Measurements from ENCODE around the gene FAM170B.

The FAM170B gene

GRCh38 chr10:49096890-49097445, 36.9 kb downstream of the FAM170B start:
- Histone ChIP-seq H3K27ac (ENCODE audit: low read depth, low read length) (no peak overlapping the region), H3F3A (ENCODE audit: control insufficient read depth, insufficient read depth) (no peaks in the 10 kb centered on the region), H3K36me3 (ENCODE audit: control insufficient read depth, low read length) (no peaks in the 10 kb centered on the region), H3K4me1 (ENCODE audit: control insufficient read depth, low read length) (no peaks in the 10 kb centered on the region), H4K20me1 (ENCODE audit: control insufficient read depth, insufficient read depth, low read depth, low read length) (no peaks in the 10 kb centered on the region), H3K4me3 (ENCODE audit: low read length) (no peak overlapping the region), H3K9me3 (ENCODE audit: control insufficient read depth, insufficient read depth, low read length) (no peaks in the 10 kb centered on the region), H3K79me2 (ENCODE audit: control insufficient read depth, low read length) (no peaks in the 10 kb centered on the region), H3K9me2 (replicated peaks; ENCODE audit: control insufficient read depth, low read length) (no peaks in the 10 kb centered on the region), H3K27me3 (ENCODE audit: control insufficient read depth, low read length) (no peaks in the 10 kb centered on the region), H3K4me2 (ENCODE audit: low read length) (no peak overlapping the region)
- no peak for TF ChIP-seq EZH2phosphoT487 (IDR thresholded peaks at IDR 0.05; ENCODE audit: borderline replicate concordance, low read length)
- TF ChIP-seq, protein P1, sequence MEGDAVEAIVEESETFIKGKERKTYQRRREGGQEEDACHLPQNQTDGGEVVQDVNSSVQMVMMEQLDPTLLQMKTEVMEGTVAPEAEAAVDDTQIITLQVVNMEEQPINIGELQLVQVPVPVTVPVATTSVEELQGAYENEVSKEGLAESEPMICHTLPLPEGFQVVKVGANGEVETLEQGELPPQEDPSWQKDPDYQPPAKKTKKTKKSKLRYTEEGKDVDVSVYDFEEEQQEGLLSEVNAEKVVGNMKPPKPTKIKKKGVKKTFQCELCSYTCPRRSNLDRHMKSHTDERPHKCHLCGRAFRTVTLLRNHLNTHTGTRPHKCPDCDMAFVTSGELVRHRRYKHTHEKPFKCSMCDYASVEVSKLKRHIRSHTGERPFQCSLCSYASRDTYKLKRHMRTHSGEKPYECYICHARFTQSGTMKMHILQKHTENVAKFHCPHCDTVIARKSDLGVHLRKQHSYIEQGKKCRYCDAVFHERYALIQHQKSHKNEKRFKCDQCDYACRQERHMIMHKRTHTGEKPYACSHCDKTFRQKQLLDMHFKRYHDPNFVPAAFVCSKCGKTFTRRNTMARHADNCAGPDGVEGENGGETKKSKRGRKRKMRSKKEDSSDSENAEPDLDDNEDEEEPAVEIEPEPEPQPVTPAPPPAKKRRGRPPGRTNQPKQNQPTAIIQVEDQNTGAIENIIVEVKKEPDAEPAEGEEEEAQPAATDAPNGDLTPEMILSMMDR (IDR thresholded peaks at IDR 0.05; ENCODE audit: low read depth, low read length, poor library complexity, severe bottlenecking), result no peak

DNA sequence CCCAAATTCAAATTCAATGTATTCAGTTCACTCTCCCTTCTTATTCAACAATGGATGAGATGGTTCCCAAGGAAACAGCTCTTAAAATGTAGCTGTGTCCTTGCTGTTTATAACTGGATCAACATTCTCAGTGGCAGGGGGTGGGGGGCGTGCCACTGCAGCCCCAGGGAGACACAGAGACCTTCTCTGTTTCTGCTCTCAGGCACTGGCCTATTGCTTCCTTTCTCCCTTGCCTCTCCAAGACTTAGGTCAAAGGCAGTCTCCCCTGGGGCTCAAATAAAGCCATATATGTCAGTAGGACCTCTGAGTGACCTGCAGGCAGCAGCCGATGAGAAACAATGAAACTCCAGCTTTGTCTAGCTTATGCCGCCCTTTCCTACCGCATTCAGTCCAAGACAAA, 39.2 kb downstream of the FAM170B start:
- Histone ChIP-seq H3K27me3 (ENCODE audit: control insufficient read depth, low read length) (0 out of 2 replicates have a peak, but pooled peaks cover 3% of the 10 kb centered on the region), H3K79me2 (ENCODE audit: control insufficient read depth, low read length) (no peaks in the 10 kb centered on the region), H3K36me3 (ENCODE audit: control insufficient read depth, low read length) (no peaks in the 10 kb centered on the region), H3K4me1 (ENCODE audit: control insufficient read depth, low read length) (no peaks in the 10 kb centered on the region), H3K9me2 (replicated peaks; ENCODE audit: control insufficient read depth, low read length) (no peaks in the 10 kb centered on the region), H3K4me2 (ENCODE audit: low read length) (no peak overlapping the region), H3F3A (ENCODE audit: control insufficient read depth, insufficient read depth) (no peaks in the 10 kb centered on the region), H4K20me1 (ENCODE audit: control insufficient read depth, insufficient read depth, low read depth, low read length) (no peaks in the 10 kb centered on the region), H3K4me3 (ENCODE audit: low read length) (no peak overlapping the region), H3K9me3 (ENCODE audit: control insufficient read depth, insufficient read depth, low read length) (no peaks in the 10 kb centered on the region), H3K27ac (ENCODE audit: low read depth, low read length) (no peak overlapping the region)
- no peak for TF ChIP-seq EZH2phosphoT487 (IDR thresholded peaks at IDR 0.05; ENCODE audit: borderline replicate concordance, low read length)
- TF ChIP-seq, protein P1 (IDR thresholded peaks at IDR 0.05; ENCODE audit: low read depth, low read length, poor library complexity, severe bottlenecking), result no peak

GRCh38 chr10:49093922-49094321, 39.9 kb downstream of the FAM170B start:
- no peaks in the 10 kb centered on the region for H3K4me1 ChIP-seq (ENCODE audit: control insufficient read depth, low read length)
- H3K79me2 ChIP-seq (ENCODE audit: control insufficient read depth, low read length), result no peaks in the 10 kb centered on the region
- no peak overlapping the region for H3K27ac ChIP-seq (ENCODE audit: low read depth, low read length)
- H3K4me2 ChIP-seq (ENCODE audit: low read length), result no peak overlapping the region
- no peaks in the 10 kb centered on the region for H4K20me1 ChIP-seq (ENCODE audit: control insufficient read depth, insufficient read depth, low read depth, low read length)
- no peaks in the 10 kb centered on the region for H3K9me3 ChIP-seq (ENCODE audit: control insufficient read depth, insufficient read depth, low read length)
- H3K36me3 ChIP-seq (ENCODE audit: control insufficient read depth, low read length), result no peaks in the 10 kb centered on the region
- TF ChIP-seq EZH2phosphoT487 (IDR thresholded peaks at IDR 0.05; ENCODE audit: borderline replicate concordance, low read length), result no peak
- TF ChIP-seq, protein P1 (IDR thresholded peaks at IDR 0.05; ENCODE audit: low read depth, low read length, poor library complexity, severe bottlenecking), result no peak
- H3K4me3 ChIP-seq (ENCODE audit: low read length), result no peak overlapping the region
- no peaks in the 10 kb centered on the region for H3K9me2 ChIP-seq (replicated peaks; ENCODE audit: control insufficient read depth, low read length)
- no peaks in the 10 kb centered on the region for H3F3A ChIP-seq (ENCODE audit: control insufficient read depth, insufficient read depth)
- 0 out of 2 replicates have a peak, but pooled peaks cover 3% of the 10 kb centered on the region for H3K27me3 ChIP-seq (ENCODE audit: control insufficient read depth, low read length)
